ENCODE data around the gene TBC1D30. TPM values are rescaled to one million over a fixed set of nuclear protein-coding genes. Genes with fewer than 3 reads are reported as not detected.

The TBC1D30 gene
- total RNA-seq, 6 experiments from 2014 or later, result 1.1 to 2.7 (median 1.3) TPM

GRCh38 chr12:64806593-64807460 lies 17.6 kb upstream of the TBC1D30 start:
- H3K27ac ChIP-seq, result no peak overlapping the region
- intact Hi-C loops (cut with DNase I), result no loop called here
- H3K9me3 ChIP-seq, result no peaks in the 10 kb centered on the region
- no peaks in the 10 kb centered on the region for H3K27me3 ChIP-seq
- peak in 1 of 4 donors; percentile 21 for ATAC-seq
- DNase-seq, result no peak
- H3K36me3 ChIP-seq, result no peaks in the 10 kb centered on the region
- no peak overlapping the region for H3K4me3 ChIP-seq
- 55% methylated on average over 6 of the region's 7 CpGs for WGBS (ENCODE audit: insufficient coverage, low coverage, low lambda C conversion rate, missing lambda C conversion rate)
- no peak for TF ChIP-seq POLR2A (IDR thresholded peaks at IDR 0.05)
- no peaks in the 10 kb centered on the region for H3K4me1 ChIP-seq

DNA sequence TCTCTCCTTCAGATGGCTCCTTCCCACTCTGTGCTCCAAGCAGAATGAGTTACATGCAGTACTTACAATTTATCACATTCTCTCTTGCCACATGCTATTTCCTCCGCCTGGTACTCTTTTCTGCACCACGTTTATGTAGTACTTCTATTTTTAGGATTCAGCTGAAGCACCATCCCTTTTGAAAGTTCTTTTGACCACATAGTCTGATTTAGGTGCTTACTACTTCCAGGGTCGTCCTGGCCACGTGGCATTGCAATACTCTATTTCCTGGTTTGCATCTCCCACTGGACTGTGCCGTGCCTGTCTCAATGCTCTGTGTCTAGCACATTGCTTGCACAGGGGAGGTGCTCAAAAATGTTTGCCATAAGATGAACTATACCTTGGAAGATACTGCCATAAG lies 16.3 kb upstream of the TBC1D30 start:
- WGBS (ENCODE audit: insufficient coverage, low coverage, low lambda C conversion rate, missing lambda C conversion rate), result 35% methylated on average over 5 of the region's 5 CpGs
- no peak for TF ChIP-seq POLR2A (IDR thresholded peaks at IDR 0.05)
- TF ChIP-seq, protein P1, sequence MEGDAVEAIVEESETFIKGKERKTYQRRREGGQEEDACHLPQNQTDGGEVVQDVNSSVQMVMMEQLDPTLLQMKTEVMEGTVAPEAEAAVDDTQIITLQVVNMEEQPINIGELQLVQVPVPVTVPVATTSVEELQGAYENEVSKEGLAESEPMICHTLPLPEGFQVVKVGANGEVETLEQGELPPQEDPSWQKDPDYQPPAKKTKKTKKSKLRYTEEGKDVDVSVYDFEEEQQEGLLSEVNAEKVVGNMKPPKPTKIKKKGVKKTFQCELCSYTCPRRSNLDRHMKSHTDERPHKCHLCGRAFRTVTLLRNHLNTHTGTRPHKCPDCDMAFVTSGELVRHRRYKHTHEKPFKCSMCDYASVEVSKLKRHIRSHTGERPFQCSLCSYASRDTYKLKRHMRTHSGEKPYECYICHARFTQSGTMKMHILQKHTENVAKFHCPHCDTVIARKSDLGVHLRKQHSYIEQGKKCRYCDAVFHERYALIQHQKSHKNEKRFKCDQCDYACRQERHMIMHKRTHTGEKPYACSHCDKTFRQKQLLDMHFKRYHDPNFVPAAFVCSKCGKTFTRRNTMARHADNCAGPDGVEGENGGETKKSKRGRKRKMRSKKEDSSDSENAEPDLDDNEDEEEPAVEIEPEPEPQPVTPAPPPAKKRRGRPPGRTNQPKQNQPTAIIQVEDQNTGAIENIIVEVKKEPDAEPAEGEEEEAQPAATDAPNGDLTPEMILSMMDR (IDR thresholded peaks at IDR 0.05), result no peak
- H3K4me1 ChIP-seq, result no peaks in the 10 kb centered on the region

DNA sequence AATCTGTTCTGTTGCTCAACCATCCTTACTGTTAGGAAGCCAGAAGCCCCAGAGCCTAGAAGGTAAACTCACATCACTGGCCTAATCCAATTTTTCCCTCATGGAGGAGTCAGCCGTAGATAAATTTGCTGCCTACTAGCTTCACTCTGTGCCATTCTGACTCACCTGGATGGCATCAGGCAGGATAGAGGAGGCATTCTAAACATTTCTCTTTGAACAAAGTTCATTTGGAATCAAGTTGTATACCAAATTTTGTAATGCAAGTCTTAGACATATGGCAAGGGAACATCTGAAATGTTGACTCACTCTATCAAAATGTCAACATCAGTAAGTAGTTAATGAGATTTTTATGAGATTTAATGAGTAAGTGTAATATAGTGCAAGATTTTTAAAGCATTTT lies 13.6 kb upstream of the TBC1D30 start:
- Histone ChIP-seq H3K36me3 (no peaks in the 10 kb centered on the region), H3K9me3 (no peaks in the 10 kb centered on the region), H3K27ac (no peak overlapping the region), H3K4me1 (no peaks in the 10 kb centered on the region), H3K27me3 (no peaks in the 10 kb centered on the region), H3K4me3 (no peak overlapping the region)
- intact Hi-C loops (cut with DNase I), result no loop called here
- ATAC-seq, result peak in 1 of 4 donors; percentile 75
- TF ChIP-seq, protein P1 (IDR thresholded peaks at IDR 0.05), result no peak
- no peak for TF ChIP-seq POLR2A (IDR thresholded peaks at IDR 0.05)
- 50% methylated on average over 1 of the region's 1 CpG for WGBS (ENCODE audit: insufficient coverage, low coverage, low lambda C conversion rate, missing lambda C conversion rate)
- DNase-seq, result no peak

More for the DNA sequence above, 16.3 kb upstream of the TBC1D30 start:
- intact Hi-C loops (cut with DNase I), result no loop called here
- Histone ChIP-seq H3K36me3 (no peaks in the 10 kb centered on the region), H3K27me3 (no peaks in the 10 kb centered on the region), H3K4me3 (no peak overlapping the region), H3K27ac (no peak overlapping the region), H3K9me3 (no peaks in the 10 kb centered on the region)
- DNase-seq, result no peak
- no peak for ATAC-seq

DNA sequence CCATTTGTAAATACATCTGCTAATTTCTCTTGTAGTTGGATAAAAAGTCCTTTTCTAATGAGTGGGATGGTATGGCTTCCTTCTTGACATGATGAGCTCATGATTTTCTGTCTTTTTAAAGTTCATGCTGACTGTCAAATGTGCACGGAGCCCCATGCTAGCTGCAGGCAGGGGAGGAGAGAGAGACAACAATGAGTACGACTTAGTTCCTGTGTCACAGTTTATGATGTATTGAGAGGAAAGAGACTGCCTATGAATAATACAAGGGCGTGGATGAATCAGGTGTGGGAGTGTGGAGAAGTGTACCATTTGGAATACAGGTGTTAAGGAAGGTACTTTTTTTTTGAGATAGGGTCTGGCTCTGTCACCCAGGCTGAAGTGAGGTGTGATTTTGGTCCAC lies 10.7 kb upstream of the TBC1D30 start:
- TF ChIP-seq, protein P1 (IDR thresholded peaks at IDR 0.05), result no peak
- TF ChIP-seq POLR2A (IDR thresholded peaks at IDR 0.05), result no peak
- Histone ChIP-seq H3K36me3 (no peaks in the 10 kb centered on the region), H3K27me3 (no peaks in the 10 kb centered on the region), H3K9me3 (no peaks in the 10 kb centered on the region), H3K27ac (no peak overlapping the region), H3K4me3 (no peak overlapping the region), H3K4me1 (no peaks in the 10 kb centered on the region)
- DNase-seq (no peak), ATAC-seq (no peak)
- intact Hi-C loops (cut with DNase I), result no loop called here
- 68% methylated on average over 3 of the region's 3 CpGs for WGBS (ENCODE audit: insufficient coverage, low coverage, low lambda C conversion rate, missing lambda C conversion rate)

- no peak overlapping the region for H3K27ac ChIP-seq
- no peak overlapping the region for H3K4me3 ChIP-seq
- TF ChIP-seq, protein P1 (IDR thresholded peaks at IDR 0.05), result no peak
- no peak for TF ChIP-seq POLR2A (IDR thresholded peaks at IDR 0.05)
- H3K4me1 ChIP-seq, result no peaks in the 10 kb centered on the region
- no peaks in the 10 kb centered on the region for H3K36me3 ChIP-seq
- DNase-seq (peak; percentile 45 to 67 (median 60)), ATAC-seq (peak in 3 of 4 donors; percentile 34 to 63 (median 60))
- 44% methylated on average over 2 of the region's 2 CpGs for WGBS (ENCODE audit: insufficient coverage, low coverage, low lambda C conversion rate, missing lambda C conversion rate)
- intact Hi-C loops (cut with DNase I), result no loop called here
- no peaks in the 10 kb centered on the region for H3K9me3 ChIP-seq
- no peaks in the 10 kb centered on the region for H3K27me3 ChIP-seq
These were observed 10.0 kb upstream of the TBC1D30 start for GRCh38 chr12:64814432-64814831.
